Kidney epithelial cell (primary cell): ENCODE measurements around the gene PRMT1. TPM values are rescaled to one million over a fixed set of nuclear protein-coding genes. Genes with fewer than 3 reads are reported as not detected.
A peak's percentile ranks its signal among the peaks of the same experiment; 100 is the strongest.

Source experiments
- DNase-seq: peaks from one replicate; pipeline ENCODE4 v3.0.0-alpha.2; 2010; ENCODE audit warnings: low read depth
- H3K27me3 ChIP-seq: 2 replicates; pipeline ENCODE4 v1.6.0; 2011; ENCODE audit warnings: low read length; ENCODE audit not compliant: control insufficient read depth, insufficient read depth
- H3K36me3 ChIP-seq: 2 replicates; pipeline ENCODE4 v1.5.1; 2011; ENCODE audit warnings: low read length; ENCODE audit not compliant: control insufficient read depth, insufficient read depth
- H3K4me3 ChIP-seq: 2 replicates; pipeline ENCODE4 v1.5.1; 2011; ENCODE audit warnings: low read depth, mild to moderate bottlenecking, control low read depth, low read length
- total RNA-seq: library from RNA; depleted of rRNA; stranded (reverse); fragments of >200 nt; gene quantifications from 2 replicates; pipeline ENCODE4 v1.2.3, GENCODE V29; 2015
- TF ChIP-seq, protein P1 (sequence below): IDR thresholded peaks from 2 replicates; pipeline ENCODE4 v1.5.1; 2011; ENCODE audit warnings: mild to moderate bottlenecking, moderate library complexity, low read length, control low read depth, inconsistent platforms; ENCODE audit not compliant: insufficient read depth, poor library complexity, severe bottlenecking

Gene PRMT1
- total RNA-seq, 1 donor from 2014 or later = 284 TPM

DNA sequence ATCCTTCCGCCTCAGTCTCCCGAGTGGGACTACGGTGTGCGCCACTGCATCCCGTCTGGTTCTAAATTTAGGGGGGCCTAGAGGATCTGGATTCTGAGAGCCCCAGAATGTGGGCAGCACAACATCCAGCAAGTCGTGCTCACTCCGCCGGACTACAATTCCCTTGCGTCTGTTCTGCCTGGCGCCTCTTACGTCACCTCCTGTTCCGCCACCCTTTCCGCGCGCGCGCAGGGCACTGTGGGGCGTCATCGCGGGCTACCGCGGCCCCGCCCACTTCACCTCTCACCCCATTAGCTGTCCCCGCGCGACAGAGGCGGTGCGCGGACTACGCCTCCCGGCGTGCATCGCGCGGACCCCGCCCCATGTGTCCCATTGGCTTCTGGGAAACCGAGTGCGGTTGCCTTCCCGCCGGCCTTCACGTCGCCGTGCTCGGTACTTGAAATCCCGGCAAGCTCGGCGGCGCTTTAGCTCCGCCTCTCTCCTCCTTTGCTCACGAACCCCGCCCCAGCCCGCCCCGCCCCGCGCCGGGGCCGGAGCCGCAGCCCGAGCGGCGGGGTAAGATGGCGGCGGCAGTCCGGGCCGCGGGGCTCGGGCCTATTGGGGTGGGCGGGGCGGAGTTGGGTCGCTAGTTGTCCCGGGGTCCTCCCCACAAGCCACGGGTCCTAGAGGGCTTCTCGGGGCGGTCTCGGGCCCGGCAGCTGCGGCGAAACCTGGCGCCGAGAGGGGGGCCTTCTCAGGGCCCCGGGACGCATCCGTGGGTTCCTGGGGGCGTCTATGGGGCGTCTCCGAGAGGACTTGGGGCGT lies 35.2 kb upstream of the PRMT1 start, which contains the start of gene SCAF1:
Gene SCAF1 (plus strand): TSS at position 522 of the 804 bp plus-strand sequence. CDS start 2,818 bp downstream, outside the sequence.
- DNase-seq = peak; percentile 97
- H3K27me3 ChIP-seq = no peaks in the 10 kb centered on the region
- H3K4me3 ChIP-seq = peak within 1 kb of the TSS; percentile 88
- peaks cover 1% of the 10 kb centered on the region for H3K36me3 ChIP-seq
- TF ChIP-seq, protein P1, sequence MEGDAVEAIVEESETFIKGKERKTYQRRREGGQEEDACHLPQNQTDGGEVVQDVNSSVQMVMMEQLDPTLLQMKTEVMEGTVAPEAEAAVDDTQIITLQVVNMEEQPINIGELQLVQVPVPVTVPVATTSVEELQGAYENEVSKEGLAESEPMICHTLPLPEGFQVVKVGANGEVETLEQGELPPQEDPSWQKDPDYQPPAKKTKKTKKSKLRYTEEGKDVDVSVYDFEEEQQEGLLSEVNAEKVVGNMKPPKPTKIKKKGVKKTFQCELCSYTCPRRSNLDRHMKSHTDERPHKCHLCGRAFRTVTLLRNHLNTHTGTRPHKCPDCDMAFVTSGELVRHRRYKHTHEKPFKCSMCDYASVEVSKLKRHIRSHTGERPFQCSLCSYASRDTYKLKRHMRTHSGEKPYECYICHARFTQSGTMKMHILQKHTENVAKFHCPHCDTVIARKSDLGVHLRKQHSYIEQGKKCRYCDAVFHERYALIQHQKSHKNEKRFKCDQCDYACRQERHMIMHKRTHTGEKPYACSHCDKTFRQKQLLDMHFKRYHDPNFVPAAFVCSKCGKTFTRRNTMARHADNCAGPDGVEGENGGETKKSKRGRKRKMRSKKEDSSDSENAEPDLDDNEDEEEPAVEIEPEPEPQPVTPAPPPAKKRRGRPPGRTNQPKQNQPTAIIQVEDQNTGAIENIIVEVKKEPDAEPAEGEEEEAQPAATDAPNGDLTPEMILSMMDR = no peak

DNA sequence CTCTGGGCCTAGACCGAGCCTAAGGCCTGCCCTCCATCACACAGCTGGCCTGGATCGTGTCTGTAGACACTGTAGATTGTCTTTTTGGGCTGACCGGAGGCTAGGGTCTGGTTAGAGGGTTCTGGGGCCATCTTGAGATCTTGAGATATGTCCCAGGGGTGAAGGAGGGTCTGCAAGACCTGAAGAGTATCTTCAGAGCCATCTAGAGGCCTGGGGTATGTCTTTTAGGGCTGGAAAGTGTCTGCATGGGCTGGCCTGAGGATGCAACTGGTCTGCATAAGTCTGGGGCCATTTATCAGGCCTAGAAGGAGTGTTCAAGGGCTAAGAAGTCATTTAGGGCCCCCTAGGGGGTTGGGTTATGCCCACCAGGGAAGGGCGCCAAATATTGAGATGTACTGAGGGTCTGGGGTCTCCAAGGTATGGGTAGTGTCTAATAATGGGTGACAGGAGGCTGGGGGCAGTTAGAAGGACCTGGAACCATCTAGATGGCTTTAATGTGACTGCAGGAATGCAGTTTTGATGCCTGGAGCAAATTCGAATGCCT lies 34.5 kb upstream of the PRMT1 start:
- TF ChIP-seq, protein P1 = no peak
- peak overlapping the region; percentile 88 for H3K4me3 ChIP-seq
- H3K36me3 ChIP-seq = peaks cover 1% of the 10 kb centered on the region
- no peak for DNase-seq
- no peaks in the 10 kb centered on the region for H3K27me3 ChIP-seq

DNA sequence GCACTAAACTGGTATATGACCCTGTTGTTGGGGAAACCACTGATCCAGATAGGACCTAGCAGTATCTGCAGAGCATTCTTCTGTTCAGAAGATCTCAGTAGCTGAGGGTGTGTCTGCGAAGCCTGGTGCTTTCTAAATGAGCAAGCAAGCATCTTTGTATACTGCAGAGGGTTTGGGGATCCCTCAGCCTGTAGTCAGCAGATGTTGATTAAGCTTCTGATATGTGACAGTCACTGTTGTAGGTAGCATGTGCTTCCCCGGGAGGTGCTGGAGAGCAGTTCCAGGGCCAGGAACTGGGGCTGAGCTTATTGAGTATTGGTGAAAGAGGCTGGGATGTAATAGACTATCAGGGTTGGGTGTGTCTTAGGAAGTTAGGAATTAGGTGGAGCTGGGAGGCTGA lies 33.6 kb upstream of the PRMT1 start:
- Histone ChIP-seq H3K27me3 (no peaks in the 10 kb centered on the region), H3K4me3 (no peak overlapping the region), H3K36me3 (peaks cover 1% of the 10 kb centered on the region)
- TF ChIP-seq, protein P1 = no peak
- no peak for DNase-seq

DNA sequence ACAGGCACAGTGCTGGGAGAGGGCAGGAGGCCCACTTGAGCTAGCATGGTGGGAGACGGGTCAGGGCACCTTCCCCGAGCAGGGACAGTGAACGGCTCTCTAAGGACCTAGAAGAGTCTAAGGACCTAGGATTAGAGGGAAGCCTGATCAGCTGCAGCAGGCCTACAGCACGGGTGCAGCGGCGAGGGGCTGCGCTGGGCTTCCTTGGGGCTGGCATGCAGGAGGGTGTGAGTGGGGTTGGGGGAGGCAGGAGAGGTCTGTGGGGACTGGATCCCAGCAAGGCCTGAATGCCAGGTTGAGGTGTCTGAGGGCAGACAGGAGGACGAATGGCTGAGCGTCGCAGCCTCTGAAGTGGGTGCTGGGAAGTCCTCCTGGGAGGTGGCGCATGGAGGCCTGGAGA lies 31.5 kb upstream of the PRMT1 start:
- peaks cover 1% of the 10 kb centered on the region for H3K36me3 ChIP-seq
- no peak for DNase-seq

DNA sequence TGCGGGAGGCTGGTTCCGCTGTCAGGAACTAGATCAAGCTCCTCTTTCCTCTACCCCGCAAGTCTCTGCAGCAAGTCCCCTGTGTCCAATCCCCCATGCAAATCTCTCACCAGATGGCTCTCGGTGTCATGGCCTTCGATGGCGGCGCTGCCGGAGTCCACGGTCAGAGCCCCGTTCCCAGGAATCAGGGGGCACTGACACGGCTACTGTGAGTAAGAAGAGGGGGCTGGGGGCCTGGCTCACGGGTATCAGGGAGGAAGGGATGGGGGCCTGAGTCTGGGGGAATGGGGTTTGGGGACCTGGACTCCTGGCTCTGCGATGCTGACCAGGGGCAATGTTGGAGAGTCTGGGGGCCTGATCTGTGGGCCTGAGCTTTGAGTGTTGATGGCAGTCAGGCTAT lies 31.1 kb upstream of the PRMT1 start:
- Histone ChIP-seq H3K4me3 (no peak overlapping the region), H3K36me3 (peaks cover 1% of the 10 kb centered on the region), H3K27me3 (no peaks in the 10 kb centered on the region)
- no peak for DNase-seq
- TF ChIP-seq, protein P1 = no peak

More for the DNA sequence above, 31.5 kb upstream of the PRMT1 start:
- H3K27me3 ChIP-seq = no peaks in the 10 kb centered on the region
- TF ChIP-seq, protein P1 = no peak
- no peak overlapping the region for H3K4me3 ChIP-seq
